Measurements from ENCODE around the gene DNMT1.

DNA sequence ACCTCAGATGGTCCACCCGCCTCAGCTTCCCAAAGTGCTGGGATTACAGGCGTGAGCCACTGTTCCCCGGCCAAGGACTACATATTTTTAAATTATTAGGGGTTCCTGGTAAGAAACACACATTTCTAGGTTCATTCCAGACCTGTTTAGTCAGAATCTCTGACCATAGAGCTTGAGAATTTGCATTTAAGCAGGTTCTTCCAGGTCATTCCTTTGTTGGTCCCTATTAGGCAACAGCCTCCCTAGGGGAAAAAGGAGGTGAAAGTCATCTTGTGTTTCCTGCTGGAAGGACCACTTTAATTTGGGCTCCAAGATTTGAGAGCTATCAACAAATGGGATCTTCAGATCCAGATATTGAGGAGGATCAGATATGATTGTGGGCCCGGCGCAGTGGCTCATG is 20.0 kb upstream of the DNMT1 start:
- TF ChIP-seq, protein P1, sequence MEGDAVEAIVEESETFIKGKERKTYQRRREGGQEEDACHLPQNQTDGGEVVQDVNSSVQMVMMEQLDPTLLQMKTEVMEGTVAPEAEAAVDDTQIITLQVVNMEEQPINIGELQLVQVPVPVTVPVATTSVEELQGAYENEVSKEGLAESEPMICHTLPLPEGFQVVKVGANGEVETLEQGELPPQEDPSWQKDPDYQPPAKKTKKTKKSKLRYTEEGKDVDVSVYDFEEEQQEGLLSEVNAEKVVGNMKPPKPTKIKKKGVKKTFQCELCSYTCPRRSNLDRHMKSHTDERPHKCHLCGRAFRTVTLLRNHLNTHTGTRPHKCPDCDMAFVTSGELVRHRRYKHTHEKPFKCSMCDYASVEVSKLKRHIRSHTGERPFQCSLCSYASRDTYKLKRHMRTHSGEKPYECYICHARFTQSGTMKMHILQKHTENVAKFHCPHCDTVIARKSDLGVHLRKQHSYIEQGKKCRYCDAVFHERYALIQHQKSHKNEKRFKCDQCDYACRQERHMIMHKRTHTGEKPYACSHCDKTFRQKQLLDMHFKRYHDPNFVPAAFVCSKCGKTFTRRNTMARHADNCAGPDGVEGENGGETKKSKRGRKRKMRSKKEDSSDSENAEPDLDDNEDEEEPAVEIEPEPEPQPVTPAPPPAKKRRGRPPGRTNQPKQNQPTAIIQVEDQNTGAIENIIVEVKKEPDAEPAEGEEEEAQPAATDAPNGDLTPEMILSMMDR (IDR thresholded peaks at IDR 0.05; ENCODE audit: poor library complexity, severe bottlenecking) = no peak
- TF ChIP-seq, protein P2, sequence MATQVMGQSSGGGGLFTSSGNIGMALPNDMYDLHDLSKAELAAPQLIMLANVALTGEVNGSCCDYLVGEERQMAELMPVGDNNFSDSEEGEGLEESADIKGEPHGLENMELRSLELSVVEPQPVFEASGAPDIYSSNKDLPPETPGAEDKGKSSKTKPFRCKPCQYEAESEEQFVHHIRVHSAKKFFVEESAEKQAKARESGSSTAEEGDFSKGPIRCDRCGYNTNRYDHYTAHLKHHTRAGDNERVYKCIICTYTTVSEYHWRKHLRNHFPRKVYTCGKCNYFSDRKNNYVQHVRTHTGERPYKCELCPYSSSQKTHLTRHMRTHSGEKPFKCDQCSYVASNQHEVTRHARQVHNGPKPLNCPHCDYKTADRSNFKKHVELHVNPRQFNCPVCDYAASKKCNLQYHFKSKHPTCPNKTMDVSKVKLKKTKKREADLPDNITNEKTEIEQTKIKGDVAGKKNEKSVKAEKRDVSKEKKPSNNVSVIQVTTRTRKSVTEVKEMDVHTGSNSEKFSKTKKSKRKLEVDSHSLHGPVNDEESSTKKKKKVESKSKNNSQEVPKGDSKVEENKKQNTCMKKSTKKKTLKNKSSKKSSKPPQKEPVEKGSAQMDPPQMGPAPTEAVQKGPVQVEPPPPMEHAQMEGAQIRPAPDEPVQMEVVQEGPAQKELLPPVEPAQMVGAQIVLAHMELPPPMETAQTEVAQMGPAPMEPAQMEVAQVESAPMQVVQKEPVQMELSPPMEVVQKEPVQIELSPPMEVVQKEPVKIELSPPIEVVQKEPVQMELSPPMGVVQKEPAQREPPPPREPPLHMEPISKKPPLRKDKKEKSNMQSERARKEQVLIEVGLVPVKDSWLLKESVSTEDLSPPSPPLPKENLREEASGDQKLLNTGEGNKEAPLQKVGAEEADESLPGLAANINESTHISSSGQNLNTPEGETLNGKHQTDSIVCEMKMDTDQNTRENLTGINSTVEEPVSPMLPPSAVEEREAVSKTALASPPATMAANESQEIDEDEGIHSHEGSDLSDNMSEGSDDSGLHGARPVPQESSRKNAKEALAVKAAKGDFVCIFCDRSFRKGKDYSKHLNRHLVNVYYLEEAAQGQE (IDR thresholded peaks at IDR 0.05; ENCODE audit: borderline replicate concordance) = no peak
- TF ChIP-seq POLR2AphosphoS5 (IDR thresholded peaks at IDR 0.05) = no peak
- no peak for TF ChIP-seq MXI1 (conservative IDR thresholded peaks at IDR 0.05; ENCODE audit: poor library complexity, severe bottlenecking)
